Neural cell (in vitro differentiated cells): ENCODE data around the gene ESPNL. TPM values are rescaled to one million over a fixed set of nuclear protein-coding genes. Genes with fewer than 3 reads are reported as not detected.

Experiments used
- H2AFZ ChIP-seq: fragments of 200-600, 300-800 bp; sonication (generic), shearing (Covaris generic); 2 replicates; pipeline ENCODE4 v1.6.0; 2014; ENCODE audit warnings: low read depth, mild to moderate bottlenecking, antibody characterized with exemption, low read length, moderate library complexity
- H3F3A ChIP-seq: fragments of 200-600 bp; shearing (Covaris generic); 2 replicates; pipeline ENCODE4 v1.6.1; 2016; ENCODE audit warnings: mild to moderate bottlenecking, moderate library complexity, mixed read lengths, antibody characterized with exemption, low read length; ENCODE audit not compliant: insufficient read depth, poor library complexity, severe bottlenecking
- H3K27ac ChIP-seq: fragments of 200-600, 300-800 bp; sonication (generic), shearing (Covaris generic); 2 replicates; pipeline ENCODE4 v1.5.1; 2014; ENCODE audit warnings: mild to moderate bottlenecking, low read length, moderate library complexity
- H3K27me3 ChIP-seq: fragments of 300-800, 200-600 bp; sonication (generic), shearing (Covaris generic); 2 replicates; pipeline ENCODE4 v1.6.0; 2014; ENCODE audit warnings: mild to moderate bottlenecking, low read depth, low read length, moderate library complexity; ENCODE audit not compliant: insufficient read depth
- H3K36me3 ChIP-seq: fragments of 300-800, 200-600 bp; sonication (generic), shearing (Covaris generic); 2 replicates; pipeline ENCODE4 v1.5.1; 2014; ENCODE audit warnings: mild to moderate bottlenecking, antibody characterized with exemption, low read length, moderate library complexity; ENCODE audit not compliant: insufficient read depth
- H3K4me2 ChIP-seq: fragments of 300-800, 200-600 bp; sonication (generic), shearing (Covaris generic); 2 replicates; pipeline ENCODE4 v1.6.0; 2014; ENCODE audit warnings: mild to moderate bottlenecking, low read length
- H3K4me3 ChIP-seq: fragments of 300-800, 200-600 bp; sonication (generic), shearing (Covaris generic); 2 replicates; pipeline ENCODE4 v1.5.1; 2014; ENCODE audit warnings: mild to moderate bottlenecking, low read length, moderate library complexity
- H3K79me2 ChIP-seq: fragments of 200-600 bp; shearing (Covaris generic); replicated peaks from 2 replicates; pipeline ENCODE4 v1.6.0; 2014; ENCODE audit warnings: mild to moderate bottlenecking, low read length, moderate library complexity; ENCODE audit not compliant: insufficient read depth
- H3K9ac ChIP-seq: fragments of 300-800, 200-600 bp; sonication (generic), shearing (Covaris generic); 2 replicates; pipeline ENCODE4 v1.6.1; 2016; ENCODE audit warnings: mild to moderate bottlenecking, low read length, mixed read lengths
- H3K9me2 ChIP-seq: fragments of 200-600 bp; shearing (Covaris generic); 2 replicates; pipeline ENCODE4 v1.6.1; 2016; ENCODE audit warnings: mild to moderate bottlenecking, low read length, mixed read lengths; ENCODE audit not compliant: insufficient read depth
- H3K9me3 ChIP-seq: fragments of 200-600, 300-800 bp; sonication (generic), shearing (Covaris generic); 2 replicates; pipeline ENCODE4 v1.6.1; 2016; ENCODE audit warnings: mild to moderate bottlenecking, mixed run types, low read length, moderate library complexity, mixed read lengths
- H4K20me1 ChIP-seq: fragments of 200-600 bp; shearing (Covaris generic); 2 replicates; pipeline ENCODE4 v1.6.1; 2016; ENCODE audit warnings: mild to moderate bottlenecking, mixed run types; ENCODE audit not compliant: insufficient read depth
- EP300 ChIP-seq: fragments of 450-650 bp; conservative IDR thresholded peaks from 2 replicates; pipeline ENCODE4 v1.6.1; 2014; ENCODE audit warnings: antibody characterized with exemption, mild to moderate bottlenecking, moderate library complexity; ENCODE audit not compliant: poor library complexity, severe bottlenecking
- EZH2 ChIP-seq: fragments of 200-600, 300-800 bp; shearing (Covaris generic), sonication (generic); IDR thresholded peaks from 2 replicates; pipeline ENCODE4 v1.6.1; 2014; ENCODE audit warnings: antibody characterized with exemption, low read length, borderline replicate concordance, mild to moderate bottlenecking; ENCODE audit not compliant: insufficient read depth, poor library complexity, severe bottlenecking
- MXI1 ChIP-seq: fragments of 450-650 bp; conservative IDR thresholded peaks from 2 replicates; pipeline ENCODE4 v1.6.1; 2014; ENCODE audit warnings: antibody characterized with exemption, mild to moderate bottlenecking; ENCODE audit not compliant: poor library complexity, severe bottlenecking
- POLR2AphosphoS5 ChIP-seq: IDR thresholded peaks from 2 replicates; pipeline ENCODE4 v1.6.1; 2012
- RAD21 ChIP-seq: fragments of 450-650 bp; conservative IDR thresholded peaks from 2 replicates; pipeline ENCODE4 v1.6.1; 2014; ENCODE audit warnings: antibody characterized with exemption, mild to moderate bottlenecking, moderate library complexity
- SMC3 ChIP-seq: fragments of 450-650 bp; conservative IDR thresholded peaks from 2 replicates; pipeline ENCODE4 v1.6.1; 2014; ENCODE audit warnings: antibody characterized with exemption, mild to moderate bottlenecking, moderate library complexity; ENCODE audit not compliant: poor library complexity
- TAF1 ChIP-seq: IDR thresholded peaks from 2 replicates; pipeline ENCODE4 v1.6.1; 2012; ENCODE audit warnings: low read depth
- polyA plus RNA-seq: library from polyadenylated mRNA; depleted of rRNA; stranded (reverse); fragments of >200 nt; gene quantifications from 2 replicates; pipeline ENCODE4 v1.2.3, GENCODE V29; 2014
- TF ChIP-seq, protein P1 (sequence below): fragments of 450-650 bp; IDR thresholded peaks from 2 replicates; pipeline ENCODE4 v1.5.1; 2014; ENCODE audit warnings: antibody characterized with exemption, mild to moderate bottlenecking, moderate library complexity; ENCODE audit not compliant: poor library complexity, severe bottlenecking
- TF ChIP-seq, protein P2 (sequence below): IDR thresholded peaks from 2 replicates; pipeline ENCODE4 v1.6.1; 2012; ENCODE audit warnings: borderline replicate concordance

ESPNL gene
- polyA plus RNA-seq, 1 donor from 2014 or later = 0.69 TPM

- no peak overlapping the region for H3K4me3 ChIP-seq
Observed at GRCh38 chr2:238155051-238155760, 55.1 kb downstream of the ESPNL start.

GRCh38 chr2:238155761-238156694 is 55.9 kb downstream of the ESPNL start:
- no peaks in the 10 kb centered on the region for H3K79me2 ChIP-seq
- H3K36me3 ChIP-seq = no peaks in the 10 kb centered on the region
- no peak overlapping the region for H3K9ac ChIP-seq
- no peaks in the 10 kb centered on the region for H3F3A ChIP-seq
- no peaks in the 10 kb centered on the region for H4K20me1 ChIP-seq
- H3K4me3 ChIP-seq = no peak overlapping the region
- no peak overlapping the region for H3K27ac ChIP-seq
- H3K9me2 ChIP-seq = no peaks in the 10 kb centered on the region
- no peak overlapping the region for H3K4me2 ChIP-seq
- H2AFZ ChIP-seq = no peak overlapping the region
- no peaks in the 10 kb centered on the region for H3K9me3 ChIP-seq
- peaks cover 25% of the 10 kb centered on the region for H3K27me3 ChIP-seq
- TF ChIP-seq MXI1 (no peak), EZH2 (no peak), TAF1 (no peak), RAD21 (no peak), POLR2AphosphoS5 (no peak)
- TF ChIP-seq, protein P1, sequence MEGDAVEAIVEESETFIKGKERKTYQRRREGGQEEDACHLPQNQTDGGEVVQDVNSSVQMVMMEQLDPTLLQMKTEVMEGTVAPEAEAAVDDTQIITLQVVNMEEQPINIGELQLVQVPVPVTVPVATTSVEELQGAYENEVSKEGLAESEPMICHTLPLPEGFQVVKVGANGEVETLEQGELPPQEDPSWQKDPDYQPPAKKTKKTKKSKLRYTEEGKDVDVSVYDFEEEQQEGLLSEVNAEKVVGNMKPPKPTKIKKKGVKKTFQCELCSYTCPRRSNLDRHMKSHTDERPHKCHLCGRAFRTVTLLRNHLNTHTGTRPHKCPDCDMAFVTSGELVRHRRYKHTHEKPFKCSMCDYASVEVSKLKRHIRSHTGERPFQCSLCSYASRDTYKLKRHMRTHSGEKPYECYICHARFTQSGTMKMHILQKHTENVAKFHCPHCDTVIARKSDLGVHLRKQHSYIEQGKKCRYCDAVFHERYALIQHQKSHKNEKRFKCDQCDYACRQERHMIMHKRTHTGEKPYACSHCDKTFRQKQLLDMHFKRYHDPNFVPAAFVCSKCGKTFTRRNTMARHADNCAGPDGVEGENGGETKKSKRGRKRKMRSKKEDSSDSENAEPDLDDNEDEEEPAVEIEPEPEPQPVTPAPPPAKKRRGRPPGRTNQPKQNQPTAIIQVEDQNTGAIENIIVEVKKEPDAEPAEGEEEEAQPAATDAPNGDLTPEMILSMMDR = no peak
- TF ChIP-seq, protein P2, sequence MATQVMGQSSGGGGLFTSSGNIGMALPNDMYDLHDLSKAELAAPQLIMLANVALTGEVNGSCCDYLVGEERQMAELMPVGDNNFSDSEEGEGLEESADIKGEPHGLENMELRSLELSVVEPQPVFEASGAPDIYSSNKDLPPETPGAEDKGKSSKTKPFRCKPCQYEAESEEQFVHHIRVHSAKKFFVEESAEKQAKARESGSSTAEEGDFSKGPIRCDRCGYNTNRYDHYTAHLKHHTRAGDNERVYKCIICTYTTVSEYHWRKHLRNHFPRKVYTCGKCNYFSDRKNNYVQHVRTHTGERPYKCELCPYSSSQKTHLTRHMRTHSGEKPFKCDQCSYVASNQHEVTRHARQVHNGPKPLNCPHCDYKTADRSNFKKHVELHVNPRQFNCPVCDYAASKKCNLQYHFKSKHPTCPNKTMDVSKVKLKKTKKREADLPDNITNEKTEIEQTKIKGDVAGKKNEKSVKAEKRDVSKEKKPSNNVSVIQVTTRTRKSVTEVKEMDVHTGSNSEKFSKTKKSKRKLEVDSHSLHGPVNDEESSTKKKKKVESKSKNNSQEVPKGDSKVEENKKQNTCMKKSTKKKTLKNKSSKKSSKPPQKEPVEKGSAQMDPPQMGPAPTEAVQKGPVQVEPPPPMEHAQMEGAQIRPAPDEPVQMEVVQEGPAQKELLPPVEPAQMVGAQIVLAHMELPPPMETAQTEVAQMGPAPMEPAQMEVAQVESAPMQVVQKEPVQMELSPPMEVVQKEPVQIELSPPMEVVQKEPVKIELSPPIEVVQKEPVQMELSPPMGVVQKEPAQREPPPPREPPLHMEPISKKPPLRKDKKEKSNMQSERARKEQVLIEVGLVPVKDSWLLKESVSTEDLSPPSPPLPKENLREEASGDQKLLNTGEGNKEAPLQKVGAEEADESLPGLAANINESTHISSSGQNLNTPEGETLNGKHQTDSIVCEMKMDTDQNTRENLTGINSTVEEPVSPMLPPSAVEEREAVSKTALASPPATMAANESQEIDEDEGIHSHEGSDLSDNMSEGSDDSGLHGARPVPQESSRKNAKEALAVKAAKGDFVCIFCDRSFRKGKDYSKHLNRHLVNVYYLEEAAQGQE = no peak

More at GRCh38 chr2:238155051-238155760, 55.1 kb downstream of the ESPNL start:
- H3K36me3 ChIP-seq = no peaks in the 10 kb centered on the region
- no peaks in the 10 kb centered on the region for H3K9me3 ChIP-seq
- TF ChIP-seq EZH2 = no peak
- TF ChIP-seq, protein P2 = no peak
- TF ChIP-seq SMC3 = no peak
- TF ChIP-seq EP300 = no peak
- TF ChIP-seq POLR2AphosphoS5 = no peak
- TF ChIP-seq TAF1 = no peak
- TF ChIP-seq MXI1 = no peak
- TF ChIP-seq RAD21 = no peak
- TF ChIP-seq, protein P1 = no peak
- H3K9ac ChIP-seq = no peak overlapping the region
- H3F3A ChIP-seq = no peaks in the 10 kb centered on the region
- no peaks in the 10 kb centered on the region for H3K9me2 ChIP-seq
- H3K27me3 ChIP-seq = peaks cover 17% of the 10 kb centered on the region
- H3K4me2 ChIP-seq = no peak overlapping the region
- no peak overlapping the region for H2AFZ ChIP-seq
- H4K20me1 ChIP-seq = no peaks in the 10 kb centered on the region
- H3K27ac ChIP-seq = no peak overlapping the region
- no peaks in the 10 kb centered on the region for H3K79me2 ChIP-seq
